Thyroid gland (tissue), 4 donors: Measurements from ENCODE around the gene FCN3. TPM values are rescaled to one million over a fixed set of nuclear protein-coding genes. Genes with fewer than 3 reads are reported as not detected.
A peak's percentile ranks its signal among the peaks of the same experiment; 100 is the strongest.

Experiments
- DNase-seq, 2 donors: peaks; one replicate each; pipeline ENCODE4 v3.0.0-alpha.2; 2019
- H3K27ac ChIP-seq, 3 donors: fragments of 200-600 bp; sonication (generic); 1 replicate in 2 of 3; 2 replicates in 1 of 3; pipeline ENCODE4 v1.5.1; 2016 to 2019; ENCODE audit warnings: mild to moderate bottlenecking in 1 of 3, moderate library complexity in 1 of 3
- H3K27me3 ChIP-seq: fragments of 200-600 bp; sonication (generic); one replicate; pipeline ENCODE4 v1.5.1; 2019
- H3K36me3 ChIP-seq, 2 donors: fragments of 200-600 bp; sonication (generic); one replicate each; pipeline ENCODE4 v1.5.1; 2016 to 2019
- H3K4me1 ChIP-seq, 2 donors: fragments of 200-600 bp; sonication (generic); one replicate each; pipeline ENCODE4 v1.5.1; 2017 to 2019
- H3K4me3 ChIP-seq, 3 donors: fragments of 200-600 bp; sonication (generic); replicated peaks in 1 of 3; 1 replicate in 2 of 3; 2 replicates in 1 of 3; pipeline ENCODE4 v1.5.1; 2016; ENCODE audit warnings: mild to moderate bottlenecking in 1 of 3
- H3K9me3 ChIP-seq: fragments of 200-600 bp; sonication (generic); one replicate; pipeline ENCODE4 v1.5.1; 2017
- POLR2A ChIP-seq, 2 donors: fragments of 450-650 bp; IDR thresholded peaks; one replicate each; pipeline ENCODE4 v1.6.1; 2017; ENCODE audit warnings: antibody characterized with exemption in 2 of 2, mild to moderate bottlenecking in 2 of 2, moderate library complexity in 1 of 2
- WGBS, 2 donors: methylation state at CpG; one replicate each; pipeline ENCODE4 v1.1.5; 2017; 5-methylcytosine and 5-hydroxymethylcytosine counted together
- intact Hi-C: fragments of 100-400 bp; cut with DNase I; formaldehyde crosslinking; loops from one replicate; pipeline ENCODE4 v1.15.1; 2023
- total RNA-seq, 4 donors: library from RNA; depleted of rRNA; stranded (reverse); fragments of >200 nt; gene quantifications; one replicate each; pipeline ENCODE4 v1.2.3, GENCODE V29; 2016
- TF ChIP-seq, protein P1 (sequence below), 6 experiments: fragments of 200-600 bp in 3 of 6; fragments of 450-650 bp in 3 of 6; sonication (generic) in 3 of 6; IDR thresholded peaks; one replicate each; pipeline ENCODE4 v1.5.1; 2016 to 2019; ENCODE audit warnings: antibody characterized with exemption in 6 of 6, mild to moderate bottlenecking in 2 of 6, inconsistent platforms in 1 of 6, moderate library complexity in 1 of 6

FCN3 gene
- total RNA-seq, 4 donors from 2014 or later = 7.4 to 33.4 (median 10.7) TPM

DNA sequence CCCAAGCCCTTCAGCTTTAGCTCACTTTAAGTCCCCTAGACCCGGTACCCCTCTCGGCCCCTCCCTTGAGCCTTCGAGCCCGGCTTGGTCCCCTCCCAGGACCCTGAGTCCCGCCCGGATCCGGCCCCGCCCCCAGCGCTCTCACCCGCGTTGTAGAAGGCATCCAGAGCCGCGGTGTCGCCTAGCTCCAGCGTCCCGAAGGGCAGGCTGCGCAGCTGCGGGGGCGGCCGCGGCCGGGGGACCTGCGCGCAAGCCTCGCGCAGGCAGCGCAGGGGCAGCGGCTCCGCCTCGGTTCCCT is 8.6 kb downstream of the FCN3 start:
- H3K9me3 ChIP-seq = no peaks in the 10 kb centered on the region
- peaks cover 14 to 31% of the 10 kb centered on the region in 2 donors for H3K36me3 ChIP-seq
- 0% methylated on average over 8 to 13 of the region's 30 CpGs for WGBS, 2 donors
- peak; percentile 24 to 49 for TF ChIP-seq POLR2A (IDR thresholded peaks at IDR 0.05)
- TF ChIP-seq, protein P1, sequence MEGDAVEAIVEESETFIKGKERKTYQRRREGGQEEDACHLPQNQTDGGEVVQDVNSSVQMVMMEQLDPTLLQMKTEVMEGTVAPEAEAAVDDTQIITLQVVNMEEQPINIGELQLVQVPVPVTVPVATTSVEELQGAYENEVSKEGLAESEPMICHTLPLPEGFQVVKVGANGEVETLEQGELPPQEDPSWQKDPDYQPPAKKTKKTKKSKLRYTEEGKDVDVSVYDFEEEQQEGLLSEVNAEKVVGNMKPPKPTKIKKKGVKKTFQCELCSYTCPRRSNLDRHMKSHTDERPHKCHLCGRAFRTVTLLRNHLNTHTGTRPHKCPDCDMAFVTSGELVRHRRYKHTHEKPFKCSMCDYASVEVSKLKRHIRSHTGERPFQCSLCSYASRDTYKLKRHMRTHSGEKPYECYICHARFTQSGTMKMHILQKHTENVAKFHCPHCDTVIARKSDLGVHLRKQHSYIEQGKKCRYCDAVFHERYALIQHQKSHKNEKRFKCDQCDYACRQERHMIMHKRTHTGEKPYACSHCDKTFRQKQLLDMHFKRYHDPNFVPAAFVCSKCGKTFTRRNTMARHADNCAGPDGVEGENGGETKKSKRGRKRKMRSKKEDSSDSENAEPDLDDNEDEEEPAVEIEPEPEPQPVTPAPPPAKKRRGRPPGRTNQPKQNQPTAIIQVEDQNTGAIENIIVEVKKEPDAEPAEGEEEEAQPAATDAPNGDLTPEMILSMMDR (IDR thresholded peaks at IDR 0.05) = no peak
- peak overlapping the region; percentile 10 to 63 (median 51) for H3K4me3 ChIP-seq
- peaks cover 5 to 20% of the 10 kb centered on the region in 2 donors for H3K4me1 ChIP-seq
- H3K27me3 ChIP-seq = no peaks in the 10 kb centered on the region
- peak; percentile 88 to 92 for DNase-seq
- intact Hi-C loops = no loop called here
- peak overlapping the region; percentile 86 to 95 (median 94) for H3K27ac ChIP-seq

DNA sequence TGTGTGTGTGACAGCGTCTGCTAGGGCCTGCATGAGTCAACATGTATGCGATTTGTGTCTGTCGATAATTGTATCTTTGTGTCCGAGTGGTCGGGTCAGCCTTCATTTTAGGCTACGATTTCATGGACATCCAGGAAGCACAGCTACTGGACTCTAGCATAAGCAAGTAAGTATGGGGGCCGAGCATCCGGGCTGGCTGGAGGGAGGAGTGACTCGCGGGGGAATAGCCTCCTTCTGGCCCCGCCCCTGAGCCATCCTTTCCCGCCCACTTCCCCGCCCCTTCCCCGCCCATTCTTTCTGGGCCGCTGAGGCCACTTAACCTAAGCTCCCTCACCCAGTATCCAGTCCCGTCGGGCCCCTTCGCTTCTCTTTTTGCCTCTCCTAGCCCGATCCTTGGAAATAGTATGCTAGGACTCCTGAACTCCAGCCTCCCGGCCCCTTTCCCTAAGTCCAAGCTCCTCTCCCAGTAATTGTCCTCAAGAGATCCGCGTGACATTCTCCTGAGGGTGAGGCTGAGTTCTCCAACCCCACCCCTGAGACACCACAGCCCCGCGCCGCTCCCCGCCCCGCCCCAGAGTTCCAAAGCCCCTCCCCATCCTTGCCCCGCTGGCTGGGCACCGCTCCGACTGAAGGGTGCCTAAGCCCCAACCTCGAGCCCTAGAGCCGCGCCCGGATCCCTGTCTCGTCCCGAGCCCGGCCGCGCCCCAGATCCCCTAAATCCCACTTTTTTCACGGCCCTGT is 9.1 kb downstream of the FCN3 start:
- Histone ChIP-seq H3K27ac (peak overlapping the region; percentile 86 to 95 (median 94)), H3K4me3 (peak overlapping the region; percentile 10 to 63 (median 51)), H3K9me3 (no peaks in the 10 kb centered on the region), H3K27me3 (no peaks in the 10 kb centered on the region), H3K4me1 (peaks cover 5 to 20% of the 10 kb centered on the region in 2 donors), H3K36me3 (peaks cover 15 to 36% of the 10 kb centered on the region in 2 donors)
- TF ChIP-seq POLR2A (IDR thresholded peaks at IDR 0.05) = peak in 1 of 2 donors; percentile 63
- TF ChIP-seq, protein P1 (IDR thresholded peaks at IDR 0.05) = no peak
- peak; percentile 88 for DNase-seq
- intact Hi-C loops = no loop called here
- 4 to 5% methylated on average over 35 to 40 of the region's 40 CpGs for WGBS, 2 donors

DNA sequence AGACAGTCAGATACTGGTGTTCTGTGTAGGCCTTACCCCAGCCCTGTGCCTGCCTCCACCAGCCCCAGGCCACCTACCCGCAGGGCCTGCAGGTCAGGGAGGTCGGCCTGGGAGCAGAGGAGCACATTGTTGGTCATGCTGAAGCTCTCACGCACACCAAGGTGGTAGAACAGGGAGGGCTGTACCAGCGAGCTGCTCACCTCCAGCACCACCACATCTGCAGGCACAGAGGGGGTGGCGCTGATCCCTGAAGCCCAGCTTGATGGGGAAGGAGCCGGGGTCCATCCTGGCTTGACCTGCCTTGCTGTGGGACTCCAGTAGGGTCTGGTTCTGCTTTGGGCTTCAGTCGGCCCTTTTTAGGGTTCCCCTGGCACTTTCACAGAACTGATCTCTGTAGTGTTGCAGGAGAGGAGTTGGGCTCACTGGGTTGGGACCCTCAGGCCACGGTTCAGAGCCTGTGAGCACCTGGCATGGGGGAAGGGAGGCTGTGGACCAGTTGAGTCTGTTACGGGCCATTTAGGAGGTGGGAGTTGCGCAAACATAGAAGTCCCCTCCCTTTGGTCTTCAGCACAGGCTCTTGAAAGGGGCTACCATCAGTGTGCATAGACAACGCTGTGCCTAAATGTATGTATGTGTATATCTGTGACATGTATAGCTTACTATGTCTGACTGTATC is 9.8 kb downstream of the FCN3 start:
- H3K36me3 ChIP-seq = peaks cover 15 to 37% of the 10 kb centered on the region in 2 donors
- peak overlapping the region in 1 of 3 donors; percentile 63 for H3K4me3 ChIP-seq
- intact Hi-C loops = no loop called here

DNA sequence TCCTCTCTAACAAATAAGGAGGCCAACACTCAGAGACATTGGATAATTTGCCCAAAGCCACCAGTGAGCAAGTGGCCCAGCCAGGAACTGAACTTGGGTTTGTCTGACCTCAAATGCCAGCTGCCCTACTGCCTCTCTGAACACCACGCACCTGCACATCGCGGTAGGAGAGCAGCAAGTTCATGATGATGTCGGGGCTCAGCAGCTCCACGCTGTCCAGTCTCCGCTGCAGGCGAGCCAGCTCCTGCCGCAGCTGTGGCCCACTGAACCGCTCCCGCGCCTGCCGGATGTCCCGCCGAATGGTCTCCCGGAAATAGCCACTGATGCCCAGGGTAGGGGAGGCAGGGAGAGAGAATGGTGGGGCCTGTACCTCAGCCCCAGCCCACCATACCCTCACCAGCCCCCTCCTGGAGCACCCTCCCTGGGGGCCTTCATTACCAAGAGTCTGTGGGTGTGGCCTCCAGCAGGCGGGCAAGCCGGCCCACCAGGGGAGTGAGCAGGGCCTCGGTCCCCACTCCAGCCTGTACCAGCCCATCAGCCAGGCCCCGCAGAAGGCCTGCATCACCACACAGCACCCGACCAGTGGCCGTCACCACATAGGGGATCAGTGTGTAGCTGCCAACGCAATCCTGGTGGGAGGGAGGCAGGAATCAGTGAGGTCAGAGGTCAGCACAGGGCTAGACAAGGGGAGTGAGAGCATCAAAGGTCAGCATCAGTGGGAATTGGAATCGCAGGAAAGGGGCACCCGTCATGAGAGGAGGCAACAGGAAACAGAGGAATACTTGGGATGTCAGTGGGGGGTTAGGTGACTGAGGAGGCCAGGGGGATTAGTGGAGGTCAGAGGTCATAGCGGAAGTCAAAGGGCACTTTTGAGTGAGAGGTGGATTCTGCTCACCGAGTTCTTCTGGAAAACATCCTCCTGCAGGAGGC is 10.6 kb downstream of the FCN3 start:
- DNase-seq = no peak
- Histone ChIP-seq H3K9me3 (no peaks in the 10 kb centered on the region), H3K4me3 (no peak overlapping the region), H3K36me3 (peaks cover 15 to 37% of the 10 kb centered on the region in 2 donors), H3K27ac (no peak overlapping the region), H3K27me3 (no peaks in the 10 kb centered on the region), H3K4me1 (peaks cover 5 to 20% of the 10 kb centered on the region in 2 donors)
- intact Hi-C loops = no loop called here
- 90 to 92% methylated on average over 22 to 23 of the region's 26 CpGs for WGBS, 2 donors
- TF ChIP-seq, protein P1 (IDR thresholded peaks at IDR 0.05) = no peak
- TF ChIP-seq POLR2A (IDR thresholded peaks at IDR 0.05) = no peak

More for the DNA sequence above, 9.8 kb downstream of the FCN3 start:
- H3K4me1 ChIP-seq = peaks cover 5 to 20% of the 10 kb centered on the region in 2 donors
- TF ChIP-seq POLR2A (IDR thresholded peaks at IDR 0.05) = no peak
- TF ChIP-seq, protein P1 (IDR thresholded peaks at IDR 0.05) = no peak
- peak overlapping the region in 2 of 3 donors; percentile 94 to 95 for H3K27ac ChIP-seq
- 58 to 70% methylated on average over 7 of the region's 11 CpGs for WGBS, 2 donors
- no peaks in the 10 kb centered on the region for H3K9me3 ChIP-seq
- no peaks in the 10 kb centered on the region for H3K27me3 ChIP-seq
- no peak for DNase-seq
